HG02642 (cell line): ENCODE results near the gene MLPH.

Experiments used
- ATAC-seq: cut with Tn5 transposase; IDR thresholded peaks from one replicate; pipeline ENCODE4 v1.9.1; 2021; ENCODE audit warnings: mild to moderate bottlenecking; ENCODE audit not compliant: unreplicated experiment, poor library complexity

Gene MLPH

GRCh38 chr2:237515621-237516275 is 28.7 kb downstream of the MLPH start:
- no peak for ATAC-seq

DNA sequence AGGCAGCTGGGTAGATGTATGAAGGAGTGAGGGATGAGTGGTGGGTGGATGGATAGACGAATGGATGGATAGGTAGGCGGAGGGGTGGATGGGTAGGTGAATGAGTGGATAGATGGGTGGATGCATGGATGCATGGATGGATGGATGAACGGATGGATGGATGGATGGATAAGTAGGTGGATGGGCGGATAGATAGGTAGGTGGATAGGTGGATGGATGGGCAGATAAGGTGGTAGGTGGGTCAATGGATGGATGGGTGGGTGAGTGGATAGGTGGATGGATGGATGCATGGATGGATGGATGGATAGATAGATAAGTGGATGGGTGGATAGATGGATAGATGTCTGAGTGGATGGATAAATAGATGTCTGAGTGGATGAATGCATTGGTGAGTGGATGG is 30.1 kb downstream of the MLPH start:
- ATAC-seq: no peak

DNA sequence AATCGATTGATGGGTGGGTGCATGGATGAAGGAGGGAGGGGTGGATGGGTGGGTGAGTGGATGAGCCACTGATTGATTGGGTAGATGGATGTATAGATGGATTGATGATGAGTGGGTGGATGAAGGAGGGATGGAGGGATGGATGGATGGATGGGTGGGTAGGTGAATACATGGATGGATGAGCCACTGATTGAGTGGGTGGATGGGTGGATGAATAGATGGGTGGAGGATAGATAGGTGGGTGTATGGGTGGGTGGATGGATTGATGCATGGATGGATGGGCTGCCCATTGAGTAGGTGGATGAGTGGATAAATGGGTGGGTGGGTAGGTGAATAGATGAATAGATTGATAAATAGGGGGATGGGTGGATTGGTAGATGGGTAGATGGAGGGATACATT is 30.9 kb downstream of the MLPH start:
- no peak for ATAC-seq

DNA sequence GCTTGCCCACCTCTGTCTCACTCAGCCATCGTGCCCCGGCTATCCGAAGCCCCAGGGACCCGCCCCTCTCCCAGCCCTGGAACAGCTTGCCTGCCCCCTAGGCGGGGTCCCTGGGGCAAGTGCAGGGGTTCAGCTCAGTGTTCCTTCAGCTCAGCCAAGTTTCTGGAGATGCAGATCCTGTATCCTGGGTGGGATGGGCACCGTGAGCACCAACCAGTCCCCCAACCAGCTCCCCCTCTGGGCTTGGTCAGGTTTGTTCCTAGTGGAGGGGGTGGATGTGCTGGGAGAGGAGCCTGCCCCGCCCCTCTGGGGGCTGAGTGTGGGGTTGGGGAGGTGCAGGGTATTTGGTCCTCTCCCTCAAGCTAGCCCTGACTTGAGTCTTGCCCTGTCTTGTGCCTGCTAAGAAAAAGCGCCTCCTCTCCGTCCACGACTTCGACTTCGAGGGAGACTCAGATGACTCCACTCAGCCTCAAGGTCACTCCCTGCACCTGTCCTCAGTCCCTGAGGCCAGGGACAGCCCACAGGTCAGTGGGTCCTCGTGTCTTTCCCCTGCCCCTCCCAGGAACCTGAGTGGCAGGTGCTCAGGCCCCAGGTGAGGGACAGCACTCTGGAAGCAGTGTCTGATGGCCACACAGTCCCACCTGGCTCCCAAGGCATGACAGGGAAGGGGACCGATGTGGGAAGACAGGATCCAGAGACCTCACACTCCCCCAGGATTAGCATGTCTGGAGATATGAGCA is 32.6 kb downstream of the MLPH start:
- ATAC-seq: no peak

DNA sequence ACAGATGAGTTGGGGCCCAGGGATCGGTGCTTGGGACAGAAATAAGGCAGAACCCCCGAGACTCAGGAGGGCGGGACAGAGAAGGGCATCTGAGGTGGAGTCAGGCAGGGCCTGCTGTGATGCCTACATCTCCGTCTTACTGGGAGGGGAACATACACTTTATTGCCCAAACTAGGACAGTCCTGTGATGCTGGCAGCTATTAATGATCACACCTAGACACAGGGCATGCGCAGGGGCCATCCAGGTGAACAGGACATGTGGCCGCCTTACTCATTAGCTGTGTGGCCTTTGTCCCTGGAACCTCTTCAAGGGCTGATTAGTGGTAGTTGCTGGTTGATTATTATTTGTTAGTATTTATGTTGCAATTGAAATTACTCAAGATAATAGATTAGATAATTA is 33.2 kb downstream of the MLPH start:
- ATAC-seq: no peak

GRCh38 chr2:237524631-237525030 is 37.6 kb downstream of the MLPH start:
- no peak for ATAC-seq

- no peak for ATAC-seq
These were observed 38.6 kb downstream of the MLPH start for GRCh38 chr2:237525559-237526157.

DNA sequence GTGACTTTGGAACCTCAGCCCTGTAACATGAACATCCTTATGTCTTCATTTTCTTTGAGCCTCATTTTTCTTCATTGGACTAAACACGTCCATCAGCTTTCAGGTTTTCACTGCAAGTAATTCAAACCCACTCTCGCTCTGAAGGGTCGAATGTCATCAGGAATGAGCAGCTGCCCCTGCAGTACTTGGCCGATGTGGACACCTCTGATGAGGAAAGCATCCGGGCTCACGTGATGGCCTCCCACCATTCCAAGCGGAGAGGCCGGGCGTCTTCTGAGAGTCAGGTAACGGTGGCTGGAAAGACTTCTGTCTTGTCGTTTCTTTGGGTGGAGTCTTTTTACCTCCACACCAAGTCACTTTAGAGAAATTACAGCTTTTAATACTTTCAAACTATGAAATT is 40.2 kb downstream of the MLPH start:
- no peak for ATAC-seq

GRCh38 chr2:237527766-237528165 is 40.7 kb downstream of the MLPH start:
- ATAC-seq: no peak

DNA sequence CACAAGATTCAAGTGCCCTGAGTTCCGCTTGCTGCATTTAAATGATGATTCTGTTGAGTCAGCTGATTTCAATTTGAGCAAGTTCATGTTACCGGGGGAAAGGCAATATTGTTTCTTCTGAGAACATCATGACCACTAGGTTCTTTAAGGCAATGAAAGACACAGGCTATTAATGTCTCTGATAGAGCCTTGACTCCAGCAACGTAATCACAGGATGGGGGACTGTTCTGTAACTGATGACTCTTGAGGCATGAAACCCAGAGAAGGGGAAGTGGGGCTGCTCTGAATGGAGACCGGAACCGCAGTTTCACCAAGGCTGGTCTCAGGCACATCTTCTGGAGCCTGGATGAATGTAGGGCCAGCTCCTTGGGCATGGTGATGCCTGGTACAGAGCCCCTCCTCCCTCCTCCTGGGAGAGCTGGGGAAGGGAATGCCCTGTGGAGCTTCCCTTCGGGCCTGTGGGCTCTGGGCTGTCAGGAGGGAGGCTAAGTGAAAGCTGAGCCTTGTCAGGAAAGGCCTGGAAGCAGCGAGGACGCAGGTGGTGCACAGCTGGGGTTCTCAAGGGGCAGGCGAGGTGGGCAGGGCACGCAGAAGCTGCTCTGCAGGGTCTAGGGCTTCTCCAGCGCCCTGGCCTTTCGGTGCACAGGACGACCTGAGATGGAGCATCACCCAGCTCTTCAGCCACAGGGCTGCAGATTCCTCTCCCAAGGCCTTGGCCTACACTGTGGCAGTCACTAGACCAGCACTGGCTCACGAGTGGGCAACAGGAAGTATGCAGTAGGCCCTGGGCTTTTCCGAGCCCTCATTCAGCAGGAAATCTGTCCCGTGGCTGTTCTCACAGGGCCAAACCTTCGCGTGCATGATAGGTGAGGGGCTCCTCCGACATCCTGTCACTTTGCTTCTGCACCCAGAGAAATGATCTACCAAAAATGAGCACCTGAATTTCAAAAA is 42.7 kb downstream of the MLPH start:
- ATAC-seq: peak; percentile 75

- ATAC-seq: peak; percentile 67
These were observed 43.7 kb downstream of the MLPH start for GRCh38 chr2:237530472-237531433.

DNA sequence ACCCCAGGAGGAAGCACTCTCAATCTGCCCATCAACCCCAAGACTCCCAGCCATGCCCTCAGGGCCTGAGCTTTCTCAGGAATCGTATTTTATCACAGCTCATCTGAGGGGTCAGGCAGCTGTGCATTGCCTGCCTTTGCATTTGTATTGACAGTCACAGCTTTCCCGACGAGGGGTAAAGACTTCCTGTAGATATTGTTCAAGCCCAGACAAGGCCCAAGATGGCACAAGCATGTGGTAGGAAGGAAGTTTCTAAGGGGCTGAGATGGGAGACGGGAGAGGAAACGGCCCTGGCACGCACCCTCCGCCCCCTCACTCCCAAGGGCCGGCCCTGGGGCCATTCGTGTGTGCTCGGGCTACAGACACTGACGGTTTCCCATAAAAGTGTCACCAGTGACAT is 45.1 kb downstream of the MLPH start:
- ATAC-seq: no peak

GRCh38 chr2:237533668-237534161 is 46.7 kb downstream of the MLPH start:
- no peak for ATAC-seq

DNA sequence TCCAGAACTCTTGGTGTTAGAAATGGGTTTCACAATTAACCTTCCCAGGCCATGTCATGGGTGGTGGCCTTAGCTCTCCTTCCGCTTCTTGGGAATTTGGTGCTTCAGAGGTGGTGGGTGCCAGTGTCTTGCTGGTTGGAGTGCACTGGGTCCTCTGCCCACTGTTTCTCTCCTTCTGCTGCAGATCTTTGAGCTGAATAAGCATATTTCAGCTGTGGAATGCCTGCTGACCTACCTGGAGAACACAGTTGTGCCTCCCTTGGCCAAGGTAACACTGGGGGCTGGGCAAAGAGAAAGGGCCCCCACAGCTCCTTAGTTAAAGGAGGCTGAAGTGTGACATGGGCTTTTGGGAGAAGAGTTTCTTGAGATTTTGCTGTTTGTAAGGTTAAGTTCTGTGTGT is 47.3 kb downstream of the MLPH start:
- no peak for ATAC-seq

GRCh38 chr2:237535385-237536082 is 48.5 kb downstream of the MLPH start:
- ATAC-seq: no peak

- ATAC-seq: no peak
These were observed 49.0 kb downstream of the MLPH start for GRCh38 chr2:237536083-237536415.

GRCh38 chr2:237536617-237537016 is 49.6 kb downstream of the MLPH start:
- no peak for ATAC-seq

- ATAC-seq: no peak
These were observed 51.1 kb downstream of the MLPH start for GRCh38 chr2:237538001-237538720.
